Caco-2 (cell line): Measurements from ENCODE around the gene ST6GALNAC3. TPM values are rescaled to one million over a fixed set of nuclear protein-coding genes. Genes with fewer than 3 reads are reported as not detected.

Experiments
- BruUV-seq: library from RNA; stranded (reverse); fragments of 400-500 nt; replicated peaks from 2 replicates; lab custom pipeline; 2021; lab: Mats Ljungman, UMichigan
- CTCF ChIA-PET: fragments of 300-600 bp; sonication (Branson Sonifier 250); formaldehyde crosslinking; loops from one replicate; lab custom pipeline; 2022; ENCODE audit warnings: antibody characterized with exemption; lab: Charles Lee
- POLR2A ChIA-PET: fragments of 300-600 bp; sonication (Branson Sonifier 250); formaldehyde crosslinking; loops from one replicate; lab custom pipeline; 2022; ENCODE audit warnings: antibody characterized with exemption; lab: Charles Lee
- DNase-seq, 2 experiments: peaks; one replicate each; pipeline versions ENCODE4 v3.0.0 to v3.0.0-alpha.2; 2020 to 2022
- H3K27me3 ChIP-seq: replicated peaks from 2 replicates; pipeline ENCODE4 v1.6.0; 2011; ENCODE audit warnings: low read length; ENCODE audit not compliant: control insufficient read depth, insufficient read depth
- H3K36me3 ChIP-seq: 2 replicates; pipeline ENCODE4 v1.5.1; 2011; ENCODE audit warnings: low read length; ENCODE audit not compliant: control insufficient read depth, insufficient read depth
- H3K4me1 ChIP-seq: fragments of 250-450 bp; sonication (Bioruptor Pico); 2 replicates; pipeline ENCODE4 v1.5.1; 2020; ENCODE audit warnings: mild to moderate bottlenecking
- H3K4me3 ChIP-seq: 2 replicates; pipeline ENCODE4 v1.5.1; 2011; ENCODE audit warnings: low read depth, mild to moderate bottlenecking, control low read depth, low read length
- H3K9me3 ChIP-seq: fragments of 250-450 bp; sonication (Bioruptor Pico); 2 replicates; pipeline ENCODE4 v1.5.1; 2020; ENCODE audit warnings: mild to moderate bottlenecking, moderate library complexity
- H3K27ac Mint-ChIP-seq: one replicate; pipeline ENCODE4 v1.8.0; 2022; ENCODE audit warnings: mixed read lengths; ENCODE audit not compliant: unreplicated experiment
- H3K27me3 Mint-ChIP-seq: one replicate; pipeline ENCODE4 v1.8.0; 2022; ENCODE audit warnings: mixed read lengths; ENCODE audit not compliant: insufficient read depth, unreplicated experiment
- H3K36me3 Mint-ChIP-seq: one replicate; pipeline ENCODE4 v1.8.0; 2022; ENCODE audit warnings: mild to moderate bottlenecking, mixed read lengths; ENCODE audit not compliant: insufficient read depth, unreplicated experiment
- H3K4me1 Mint-ChIP-seq: one replicate; pipeline ENCODE4 v1.8.0; 2022; ENCODE audit warnings: low read depth, mixed read lengths; ENCODE audit not compliant: unreplicated experiment
- H3K4me3 Mint-ChIP-seq: one replicate; pipeline ENCODE4 v1.8.0; 2022; ENCODE audit warnings: mild to moderate bottlenecking, moderate library complexity, mixed read lengths; ENCODE audit not compliant: unreplicated experiment
- H3K9me3 Mint-ChIP-seq: one replicate; pipeline ENCODE4 v1.8.0; 2022; ENCODE audit warnings: mixed read lengths; ENCODE audit not compliant: unreplicated experiment
- CTCF ChIP-seq, 2 experiments: fragments of 200-600 bp in 1 of 2; IDR thresholded peaks; 1 replicate in 1 of 2; 2 replicates in 1 of 2; pipeline versions ENCODE4 v1.5.1 to v1.8.0; 2011 to 2022; ENCODE audit warnings: antibody characterized with exemption in 1 of 2, control low read depth in 1 of 2, inconsistent platforms in 1 of 2, low read depth in 1 of 2, low read length in 1 of 2, mild to moderate bottlenecking in 1 of 2, moderate library complexity in 1 of 2; ENCODE audit not compliant: insufficient read depth in 1 of 2, severe bottlenecking in 1 of 2, unreplicated experiment in 1 of 2
- intact Hi-C: fragments of 100-400 bp; cut with micrococcal nuclease; formaldehyde crosslinking; loops from one replicate; pipeline ENCODE4 v1.10.0; 2022; ENCODE audit not compliant: unreplicated experiment
- total RNA-seq: library from RNA; stranded (reverse); gene quantifications from 2 replicates; pipeline ENCODE4 v1.2.3, GENCODE V29; 2022

ST6GALNAC3 gene
- total RNA-seq, 1 experiment from 2014 or later = 16.0 TPM

DNA sequence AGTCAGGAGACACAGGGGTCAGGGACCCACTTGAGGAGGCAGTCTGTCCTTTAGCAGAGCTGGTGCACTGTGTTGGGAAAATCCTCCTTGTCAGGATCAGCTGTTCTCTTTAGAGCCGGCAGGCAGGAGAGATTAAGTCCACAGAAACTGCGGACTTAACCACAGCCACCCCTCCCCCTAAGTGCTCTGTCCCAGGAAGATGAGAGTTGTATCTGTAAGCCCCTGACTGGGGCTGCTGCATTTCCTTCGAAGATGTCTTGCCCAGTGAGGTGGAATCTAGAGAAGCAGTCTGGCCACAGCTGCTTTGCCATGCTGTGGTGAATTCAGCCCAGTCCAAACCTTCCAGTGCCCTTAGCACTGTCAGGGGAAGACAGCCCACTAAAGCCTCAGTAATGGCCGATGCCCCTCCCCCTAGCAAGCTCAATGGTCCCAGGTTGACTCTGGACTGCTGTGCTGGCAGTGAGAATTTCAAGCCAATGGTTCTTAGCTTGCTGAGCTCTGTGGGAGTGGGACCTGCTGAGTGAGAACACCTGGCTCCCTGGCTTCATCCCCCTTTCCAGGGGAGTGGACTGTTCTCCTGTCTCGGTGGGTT lies 172.8 kb downstream of the ST6GALNAC3 start:
- ChIA-PET POLR2A (no interaction called here), CTCF (no interaction called here)
- Mint-ChIP-seq H3K4me3 (no peak overlapping the region), H3K36me3 (no peaks in the 10 kb centered on the region), H3K27ac (no peak overlapping the region), H3K27me3 (no peaks in the 10 kb centered on the region), H3K4me1 (no peaks in the 10 kb centered on the region), H3K9me3 (peaks cover 12% of the 10 kb centered on the region)
- Histone ChIP-seq H3K4me3 (no peak overlapping the region), H3K4me1 (no peaks in the 10 kb centered on the region), H3K9me3 (no peaks in the 10 kb centered on the region), H3K27me3 (no peaks in the 10 kb centered on the region), H3K36me3 (no peaks in the 10 kb centered on the region)
- no peak for DNase-seq
- TF ChIP-seq CTCF (IDR thresholded peaks at IDR 0.05; ENCODE audit: insufficient read depth in 1 of 2, low read depth in 1 of 2, low read length in 1 of 2, severe bottlenecking in 1 of 2, unreplicated experiment in 1 of 2) = no peak
- no TSS peak for BruUV-seq
- intact Hi-C loops = no loop called here

DNA sequence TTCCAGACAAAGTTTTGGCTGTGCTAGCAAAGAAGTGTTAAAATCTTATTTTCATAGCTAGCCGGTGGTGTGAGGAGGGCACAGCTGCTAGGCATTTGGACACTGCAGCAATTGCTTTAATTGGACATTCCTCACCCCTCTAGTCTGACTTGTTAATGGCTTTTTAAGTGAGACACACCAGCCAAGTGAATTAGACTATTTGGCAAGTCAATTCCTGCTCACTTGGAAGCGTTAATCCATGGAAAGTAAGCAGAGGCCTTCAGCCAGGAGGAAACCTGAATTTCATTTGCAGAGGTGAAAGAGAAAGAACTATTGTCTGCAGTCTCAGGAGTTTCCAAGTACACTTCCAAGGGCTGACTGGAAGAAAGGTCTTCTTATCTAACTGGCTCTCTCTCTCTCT lies 175.7 kb downstream of the ST6GALNAC3 start:
- Mint-ChIP-seq H3K9me3 (peaks cover 8% of the 10 kb centered on the region), H3K27ac (no peak overlapping the region), H3K36me3 (no peaks in the 10 kb centered on the region), H3K27me3 (no peaks in the 10 kb centered on the region), H3K4me3 (no peak overlapping the region), H3K4me1 (no peaks in the 10 kb centered on the region)
- Histone ChIP-seq H3K27me3 (no peaks in the 10 kb centered on the region), H3K4me1 (no peaks in the 10 kb centered on the region), H3K4me3 (no peak overlapping the region), H3K36me3 (no peaks in the 10 kb centered on the region), H3K9me3 (no peaks in the 10 kb centered on the region)
- DNase-seq = no peak
- TF ChIP-seq CTCF (IDR thresholded peaks at IDR 0.05; ENCODE audit: insufficient read depth in 1 of 2, low read depth in 1 of 2, low read length in 1 of 2, severe bottlenecking in 1 of 2, unreplicated experiment in 1 of 2) = no peak
- ChIA-PET POLR2A (no interaction called here), CTCF (no interaction called here)
- intact Hi-C loops = no loop called here
- BruUV-seq = no TSS peak

DNA sequence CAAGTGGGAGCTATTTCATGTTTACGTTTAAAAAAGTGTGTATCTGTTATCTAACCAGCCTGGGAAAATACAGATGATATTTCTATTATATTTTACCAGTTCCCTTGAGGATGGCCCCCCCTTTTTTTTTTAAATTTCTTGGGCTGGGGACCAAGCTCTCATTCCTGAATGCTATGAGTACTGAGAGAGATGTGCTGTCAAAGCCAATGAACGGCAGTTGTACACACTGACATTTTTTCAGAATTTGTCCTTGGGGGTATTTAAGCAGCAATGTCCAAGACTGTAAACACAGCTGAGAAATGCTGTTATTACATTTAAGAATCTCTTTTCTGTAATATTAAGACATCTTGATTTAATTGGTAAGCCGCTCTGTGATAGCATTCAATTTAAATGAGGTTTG lies 177.9 kb downstream of the ST6GALNAC3 start:
- no TSS peak for BruUV-seq
- H3K4me3 ChIP-seq = no peak overlapping the region
- intact Hi-C loops = no loop called here
- H3K4me3 Mint-ChIP-seq = no peak overlapping the region
- DNase-seq = no peak
- no peaks in the 10 kb centered on the region for H3K4me1 ChIP-seq
- H3K27me3 ChIP-seq = no peaks in the 10 kb centered on the region
- H3K27me3 Mint-ChIP-seq = no peaks in the 10 kb centered on the region
- no peak overlapping the region for H3K27ac Mint-ChIP-seq
- no peaks in the 10 kb centered on the region for H3K9me3 ChIP-seq
- no peaks in the 10 kb centered on the region for H3K36me3 Mint-ChIP-seq
- no peaks in the 10 kb centered on the region for H3K4me1 Mint-ChIP-seq
- no peaks in the 10 kb centered on the region for H3K9me3 Mint-ChIP-seq
- ChIA-PET POLR2A (no interaction called here), CTCF (no interaction called here)
- H3K36me3 ChIP-seq = no peaks in the 10 kb centered on the region
- TF ChIP-seq CTCF (IDR thresholded peaks at IDR 0.05; ENCODE audit: insufficient read depth in 1 of 2, low read depth in 1 of 2, low read length in 1 of 2, severe bottlenecking in 1 of 2, unreplicated experiment in 1 of 2) = no peak
